HEK293 (cell line): ENCODE data around the gene APRT.
A peak's percentile ranks its signal among the peaks of the same experiment; 100 is the strongest.

ENCODE experiments used
- CTCF ChIA-PET: fragments of 350-600 bp; formaldehyde crosslinking; extraction: SDS; loops from one replicate; lab custom pipeline; 2021; ENCODE audit warnings: antibody characterized with exemption; lab: Yijun Ruan, JAX
- POLR2A ChIA-PET: fragments of 300-600 bp; formaldehyde crosslinking; extraction: SDS; loops from one replicate; lab custom pipeline; 2020; ENCODE audit warnings: antibody characterized with exemption, inconsistent platforms; lab: Yijun Ruan, JAX
- H3K27ac ChIP-seq: fragments of 200-500 bp; sonication (Bioruptor generic); 2 replicates; pipeline ENCODE4 v1.5.1; 2014; ENCODE audit warnings: low read depth, low read length, control low read depth, inconsistent platforms; ENCODE audit errors: extremely low read depth
- H3K36me3 ChIP-seq, 2 experiments: fragments of 200-500 bp in 1 of 2; sonication (Bioruptor generic) in 1 of 2; 1 replicate in 1 of 2; 2 replicates in 1 of 2; pipeline ENCODE4 v1.5.1; 2014 to 2017; ENCODE audit warnings: inconsistent platforms in 2 of 2, low read length in 2 of 2; ENCODE audit not compliant: control insufficient read depth in 2 of 2, insufficient read depth in 1 of 2
- H3K4me1 ChIP-seq: fragments of 200-500 bp; sonication (Bioruptor generic); 2 replicates; pipeline ENCODE4 v1.5.1; 2014; ENCODE audit warnings: mild to moderate bottlenecking, low read length, inconsistent platforms; ENCODE audit not compliant: control insufficient read depth, insufficient read depth
- H3K4me3 ChIP-seq: 2 replicates; pipeline ENCODE4 v1.5.1; 2011; ENCODE audit warnings: low read depth, mild to moderate bottlenecking, control low read depth, low read length, moderate library complexity
- H3K9me3 ChIP-seq: fragments of 200-500 bp; sonication (Bioruptor generic); 2 replicates; pipeline ENCODE4 v1.5.1; 2014; ENCODE audit warnings: low read depth, low read length, inconsistent platforms; ENCODE audit not compliant: control insufficient read depth, insufficient read depth
- BCL11A ChIP-seq: fragments of 450-650 bp; formaldehyde crosslinking; IDR thresholded peaks from 2 replicates; pipeline ENCODE4 v1.5.1; 2016; ENCODE audit warnings: low read depth, missing biosample characterization, missing genetic modification characterization
- GLI2 ChIP-seq: fragments of 450-650 bp; formaldehyde crosslinking; IDR thresholded peaks from 2 replicates; pipeline ENCODE4; 2017; ENCODE audit warnings: missing biosample characterization, missing genetic modification characterization, low read depth, borderline replicate concordance
- HIC1 ChIP-seq: fragments of 450-650 bp; formaldehyde crosslinking; IDR thresholded peaks from 2 replicates; pipeline ENCODE4 v1.5.1; 2016; ENCODE audit warnings: missing biosample characterization, missing genetic modification characterization
- PRDM1 ChIP-seq: fragments of 450-650 bp; formaldehyde crosslinking; IDR thresholded peaks from 2 replicates; pipeline ENCODE4; 2016; ENCODE audit warnings: missing biosample characterization, missing genetic modification characterization
- ZBTB11 ChIP-seq: fragments of 450-650 bp; formaldehyde crosslinking; conservative IDR thresholded peaks from 2 replicates; pipeline ENCODE4 v1.5.1; 2016; ENCODE audit warnings: low read depth, missing biosample characterization, missing genetic modification characterization
- ZNF146 ChIP-seq: fragments of 450-650 bp; formaldehyde crosslinking; IDR thresholded peaks from 2 replicates; pipeline ENCODE4 v1.5.1; 2016; ENCODE audit warnings: missing biosample characterization, missing genetic modification characterization
- ZNF341 ChIP-seq: fragments of 450-650 bp; formaldehyde crosslinking; IDR thresholded peaks from 2 replicates; pipeline ENCODE4; 2016; ENCODE audit warnings: low read depth, missing biosample characterization, missing genetic modification characterization
- ZNF394 ChIP-seq: fragments of 450-650 bp; formaldehyde crosslinking; IDR thresholded peaks from 2 replicates; pipeline ENCODE4 v1.5.1; 2016; ENCODE audit warnings: missing biosample characterization, missing genetic modification characterization, mild to moderate bottlenecking, moderate library complexity, borderline replicate concordance
- ZNF449 ChIP-seq: fragments of 450-650 bp; formaldehyde crosslinking; IDR thresholded peaks from 2 replicates; pipeline ENCODE4 v1.5.1; 2017; ENCODE audit warnings: missing biosample characterization, mild to moderate bottlenecking, missing genetic modification characterization, moderate library complexity
- ZNF558 ChIP-seq: fragments of 450-650 bp; formaldehyde crosslinking; IDR thresholded peaks from 2 replicates; pipeline ENCODE4 v1.5.1; 2016; ENCODE audit warnings: missing biosample characterization, missing genetic modification characterization
- ZNF692 ChIP-seq: fragments of 450-650 bp; formaldehyde crosslinking; IDR thresholded peaks from 2 replicates; pipeline ENCODE4 v1.5.1; 2016; ENCODE audit warnings: missing biosample characterization, missing genetic modification characterization

Gene APRT

GRCh38 chr16:88768071-88768783, 43.5 kb downstream of the APRT start:
- ChIA-PET CTCF (interaction anchor here (0.6 to 9.2 kb wide), 3 partner anchors 18 to 31 kb away, joined by 3 to 58 read pairs (median 5); no protein-coding TSS in a partner anchor), POLR2A (interaction anchor here (6.8 kb wide), 1 partner anchor 14 kb away, joined by 97 read pairs; the partner anchor contains the start of gene PIEZO1)
- no peak overlapping the region for H3K4me3 ChIP-seq

More at GRCh38 chr16:88768071-88768783, 43.5 kb downstream of the APRT start:
- TF ChIP-seq ZNF394 (tag by site-specific recombination) (peak; percentile 39; the same call in 1 of the 2 replicates), ZNF692 (tag by site-specific recombination) (peak; percentile 78), BCL11A (no peak), HIC1 (tag by site-specific recombination) (peak; percentile 20; the same call in 1 of the 2 replicates), ZNF146 (tag by site-specific recombination) (no peak), ZBTB11 (tag by site-specific recombination) (0 out of 2 replicates have a peak, but pooled peaks have one; percentile 21), ZNF558 (tag by site-specific recombination) (no peak), ZNF449 (tag by site-specific recombination) (peak; percentile 72), ZNF341 (0 out of 2 replicates have a peak, but pooled peaks have one; percentile 33), GLI2 (tag by site-specific recombination) (no peak), PRDM1 (tag by site-specific recombination) (no peak)
- Histone ChIP-seq H3K36me3 (no peaks in the 10 kb centered on the region), H3K27ac (no peak overlapping the region; the same call in 1 of the 2 replicates), H3K4me1 (peaks cover 30% of the 10 kb centered on the region), H3K9me3 (no peaks in the 10 kb centered on the region)
